Upper lobe of right lung (tissue), 1 donor: ENCODE results near the gene SLC39A11. TPM values are rescaled to one million over a fixed set of nuclear protein-coding genes. Genes with fewer than 3 reads are reported as not detected.

Source experiments
- ATAC-seq: fragments of 200-7000 bp; cut with Tn5 transposase; one replicate; pipeline ENCODE4 v1.9.1; 2020; ENCODE audit warnings: mild to moderate bottlenecking, moderate library complexity
- DNase-seq: peaks from one replicate; pipeline ENCODE4 v3.0.0-alpha.2; 2020
- H3K27ac ChIP-seq: fragments of 200-600 bp; one replicate; pipeline ENCODE4 v1.8.0; 2022
- H3K27me3 ChIP-seq: fragments of 200-600 bp; one replicate; pipeline ENCODE4 v1.8.0; 2022; ENCODE audit warnings: mild to moderate bottlenecking
- H3K36me3 ChIP-seq: fragments of 200-600 bp; one replicate; pipeline ENCODE4 v1.8.0; 2022
- H3K4me1 ChIP-seq: fragments of 200-600 bp; one replicate; pipeline ENCODE4 v1.8.0; 2022
- H3K4me3 ChIP-seq: fragments of 200-600 bp; one replicate; pipeline ENCODE4 v1.8.0; 2022; ENCODE audit warnings: mild to moderate bottlenecking
- H3K9me3 ChIP-seq: fragments of 200-600 bp; one replicate; pipeline ENCODE4 v1.8.0; 2022
- CTCF ChIP-seq: fragments of 200-600 bp; IDR thresholded peaks from one replicate; pipeline ENCODE4 v1.8.0; 2022; ENCODE audit warnings: antibody characterized with exemption
- intact Hi-C: fragments of 100-400 bp; cut with DNase I; formaldehyde crosslinking; loops from one replicate; pipeline ENCODE4 v1.11.0; 2022
- total RNA-seq: library from RNA; stranded (reverse); fragmentation: NEBNext Ultra II Directional; extraction: Animal tissue kit (Norgen Biotek cat#: 25700); gene quantifications from one replicate; pipeline ENCODE4 v1.2.1, GENCODE V29; 2021
- donor health status: DM: no; HTN: yes; CAD: no; lungs with severe emphysema.

SLC39A11 gene
- total RNA-seq, 1 donor from 2014 or later = 33.7 TPM

GRCh38 chr17:73017658-73018057 is 74.8 kb downstream of the SLC39A11 start:
- no peak for TF ChIP-seq CTCF
- H3K4me1 ChIP-seq = no peaks in the 10 kb centered on the region
- no peaks in the 10 kb centered on the region for H3K27me3 ChIP-seq
- intact Hi-C loops = no loop called here
- no peaks in the 10 kb centered on the region for H3K36me3 ChIP-seq
- H3K27ac ChIP-seq = no peak overlapping the region
- H3K9me3 ChIP-seq = peaks cover 6% of the 10 kb centered on the region
- no peak for DNase-seq
- H3K4me3 ChIP-seq = no peak overlapping the region
- no peak for ATAC-seq

- no peaks in the 10 kb centered on the region for H3K27me3 ChIP-seq
- H3K4me3 ChIP-seq = no peak overlapping the region
- no peak for ATAC-seq
- no peak overlapping the region for H3K27ac ChIP-seq
- intact Hi-C loops = no loop called here
- no peak for DNase-seq
- no peaks in the 10 kb centered on the region for H3K36me3 ChIP-seq
- H3K4me1 ChIP-seq = no peaks in the 10 kb centered on the region
- H3K9me3 ChIP-seq = peaks cover 6% of the 10 kb centered on the region
- TF ChIP-seq CTCF = no peak
Measured at GRCh38 chr17:73015722-73016276, 76.7 kb downstream of the SLC39A11 start.

DNA sequence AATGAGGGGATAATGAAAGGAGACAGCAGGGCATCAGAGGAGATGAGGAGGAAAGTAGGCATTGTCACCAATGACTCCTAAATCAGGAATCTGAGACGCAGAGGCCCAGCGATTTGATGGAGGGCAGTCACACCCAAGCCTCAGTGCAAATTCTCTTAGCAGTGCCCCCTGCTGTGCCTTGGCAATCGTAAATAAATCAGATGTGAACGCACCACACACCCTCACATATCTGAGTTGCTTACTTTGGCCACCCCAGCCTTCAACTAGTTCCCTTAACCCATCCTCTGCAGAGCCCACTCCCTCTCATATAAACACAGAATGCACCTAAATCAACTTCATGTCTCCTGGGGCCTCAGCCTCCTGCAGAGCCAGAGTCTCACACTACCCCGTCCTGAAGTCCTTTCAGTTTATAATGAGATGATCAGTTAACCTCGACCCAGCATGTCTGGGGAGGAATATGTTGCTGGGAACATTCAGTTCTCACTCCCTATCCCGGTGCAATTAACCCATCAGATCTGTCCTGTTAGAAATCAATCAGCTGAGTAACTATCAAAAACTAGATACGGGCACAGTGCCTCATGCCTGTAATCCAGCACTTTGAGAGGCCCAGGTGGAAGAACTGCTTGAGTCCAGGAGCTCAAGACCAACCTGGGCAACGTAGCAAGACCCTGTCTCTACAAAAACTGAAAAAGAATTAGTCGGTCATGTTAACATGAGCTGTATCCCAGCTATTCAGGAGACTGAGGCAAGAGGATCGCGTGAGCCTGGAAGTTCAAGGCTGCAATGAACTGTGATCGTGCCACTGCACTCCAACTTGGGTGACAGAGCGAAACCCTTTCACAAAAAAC is 78.4 kb downstream of the SLC39A11 start:
- peaks cover 6% of the 10 kb centered on the region for H3K9me3 ChIP-seq

DNA sequence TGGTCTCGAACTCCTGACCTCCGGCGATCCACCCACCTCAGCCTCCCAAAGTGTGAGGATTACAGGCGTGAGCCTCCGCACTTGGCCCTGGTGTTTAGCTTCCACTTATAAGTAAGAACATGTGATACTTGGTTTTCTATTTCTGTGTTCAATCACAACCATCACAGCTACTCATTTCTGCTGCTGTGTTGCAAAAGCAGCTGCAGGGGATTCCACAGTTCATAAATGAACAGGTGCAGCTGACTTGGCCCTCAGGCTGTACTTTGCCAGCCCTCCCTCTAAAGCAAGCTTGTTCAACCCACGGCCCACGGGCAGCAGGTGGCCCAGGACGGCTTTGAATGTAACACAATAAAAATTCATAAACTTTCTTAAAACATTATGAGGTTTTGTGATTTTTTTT is 79.2 kb downstream of the SLC39A11 start:
- Histone ChIP-seq H3K36me3 (no peaks in the 10 kb centered on the region), H3K4me3 (no peak overlapping the region), H3K4me1 (no peaks in the 10 kb centered on the region), H3K27me3 (no peaks in the 10 kb centered on the region), H3K9me3 (no peaks in the 10 kb centered on the region), H3K27ac (no peak overlapping the region)
- intact Hi-C loops = no loop called here
- DNase-seq (no peak), ATAC-seq (no peak)
- TF ChIP-seq CTCF = no peak

More for the DNA sequence above, 78.4 kb downstream of the SLC39A11 start:
- DNase-seq = no peak
- TF ChIP-seq CTCF = no peak
- Histone ChIP-seq H3K36me3 (no peaks in the 10 kb centered on the region), H3K4me1 (no peaks in the 10 kb centered on the region), H3K27ac (no peak overlapping the region), H3K27me3 (no peaks in the 10 kb centered on the region), H3K4me3 (no peak overlapping the region)
- intact Hi-C loops = no loop called here
- no peak for ATAC-seq

DNA sequence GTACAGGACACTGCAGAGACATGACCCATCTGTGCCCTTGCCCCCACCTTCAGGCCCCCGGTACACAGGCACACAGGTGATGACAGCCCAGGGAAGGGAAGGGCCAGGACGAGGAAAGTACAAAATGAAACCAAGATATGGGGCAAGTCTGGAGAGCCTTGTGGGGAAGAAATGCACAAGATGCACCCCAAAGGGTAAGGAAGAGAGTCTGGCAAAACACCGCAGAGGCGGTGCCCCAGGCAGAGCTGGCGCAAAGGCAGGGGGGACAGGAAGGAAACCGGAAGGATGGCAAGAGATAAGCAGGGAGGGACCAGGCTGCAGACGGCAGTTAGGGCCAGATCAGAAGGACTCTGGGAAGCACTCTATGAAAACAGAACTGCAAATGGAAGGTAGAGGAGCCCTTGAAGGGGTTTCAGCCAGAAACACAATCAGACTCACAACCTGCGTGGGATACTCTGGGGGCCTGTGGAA is 81.4 kb downstream of the SLC39A11 start:
- intact Hi-C loops = no loop called here
- no peaks in the 10 kb centered on the region for H3K4me1 ChIP-seq
- no peak overlapping the region for H3K4me3 ChIP-seq
- no peaks in the 10 kb centered on the region for H3K9me3 ChIP-seq
- no peaks in the 10 kb centered on the region for H3K27me3 ChIP-seq
- no peak for TF ChIP-seq CTCF
- no peak for DNase-seq
- H3K36me3 ChIP-seq = no peaks in the 10 kb centered on the region
- H3K27ac ChIP-seq = no peak overlapping the region
- ATAC-seq = peak; percentile 69
